Inflammatory macrophage (primary cell): ENCODE measurements around the gene TTLL7.
A peak's percentile ranks its signal among the peaks of the same experiment; 100 is the strongest.

Source experiments
- DNase-seq, 2 donors: peaks; one replicate each; pipeline ENCODE4 v3.0.0-alpha.2; 2020 to 2022
- total RNA-seq, 18 experiments: gene quantifications; one replicate each; lab custom pipeline; 2026; ENCODE audit warnings: mixed read lengths in 6 of 18, inconsistent platforms in 2 of 18; lab: John Stamatoyannopoulos, UW

The TTLL7 gene
- 0.23 to 1.8 (median 0.61) reads per million in 18 experiments for total RNA-seq

- DNase-seq = peak; percentile 64 to 66
These were observed at the start of gene TTLL7 for GRCh38 chr1:83998498-83999315. TTLL7 (minus strand) TSS chr1:83999132; CDS start chr1:83952211, 46,921 bp downstream.

GRCh38 chr1:84042461-84042860, 43.5 kb upstream of the TTLL7 start:
- no peak for DNase-seq

GRCh38 chr1:84037758-84038611, 39.1 kb upstream of the TTLL7 start:
- DNase-seq = no peak

GRCh38 chr1:84031802-84032327, 32.9 kb upstream of the TTLL7 start:
- DNase-seq = no peak

- DNase-seq = no peak
These were observed 28.4 kb upstream of the TTLL7 start for GRCh38 chr1:84027368-84027767.

- no peak for DNase-seq
These were observed 27.0 kb upstream of the TTLL7 start for GRCh38 chr1:84025966-84026365.

- no peak for DNase-seq
These were observed 22.9 kb upstream of the TTLL7 start for GRCh38 chr1:84021822-84022221.

- no peak for DNase-seq
These were observed 21.2 kb upstream of the TTLL7 start for GRCh38 chr1:84020151-84020550.

GRCh38 chr1:84019217-84019616, 20.3 kb upstream of the TTLL7 start:
- DNase-seq = no peak

- DNase-seq = no peak
These were observed 14.8 kb upstream of the TTLL7 start for GRCh38 chr1:84013708-84014107.

- DNase-seq = no peak
These were observed 13.1 kb upstream of the TTLL7 start for GRCh38 chr1:84012018-84012417.

GRCh38 chr1:84010136-84010535, 11.2 kb upstream of the TTLL7 start:
- DNase-seq = no peak

- DNase-seq = no peak
These were observed 9.7 kb upstream of the TTLL7 start for GRCh38 chr1:84008631-84009030.

- DNase-seq = no peak
These were observed 7.7 kb upstream of the TTLL7 start for GRCh38 chr1:84006591-84006990.

- no peak for DNase-seq
These were observed 2.6 kb upstream of the TTLL7 start for GRCh38 chr1:84001501-84001900.

- no peak for DNase-seq
These were observed 2.1 kb upstream of the TTLL7 start for GRCh38 chr1:84000954-84001495.

GRCh38 chr1:84000196-84000885, 1.4 kb upstream of the TTLL7 start:
- DNase-seq = no peak

- peak in 1 of 2 donors; percentile 56 for DNase-seq
These were observed 436 bp upstream of the TTLL7 start for GRCh38 chr1:83999316-83999819.

- no peak for DNase-seq
These were observed 781 bp downstream of the TTLL7 start for GRCh38 chr1:83998205-83998497.

GRCh38 chr1:83997631-83998030, 1.3 kb downstream of the TTLL7 start:
- DNase-seq = no peak

- no peak for DNase-seq
These were observed 2.3 kb downstream of the TTLL7 start for GRCh38 chr1:83996621-83997020.

GRCh38 chr1:83996191-83996590, 2.7 kb downstream of the TTLL7 start:
- DNase-seq = no peak
